NCI-H1105 (cell line): ENCODE results near the gene SLC22A31.
A peak's percentile ranks its signal among the peaks of the same experiment; 100 is the strongest.
"Not testable (repeated sequence)": the region's sequence is repeated elsewhere in the genome, so short reads cannot be mapped to it uniquely, and the experiment has no call there.

Experiments used
- DNase-seq: peaks from one replicate; lab custom pipeline; 2025; lab: John Stamatoyannopoulos, UW

The SLC22A31 gene

DNA sequence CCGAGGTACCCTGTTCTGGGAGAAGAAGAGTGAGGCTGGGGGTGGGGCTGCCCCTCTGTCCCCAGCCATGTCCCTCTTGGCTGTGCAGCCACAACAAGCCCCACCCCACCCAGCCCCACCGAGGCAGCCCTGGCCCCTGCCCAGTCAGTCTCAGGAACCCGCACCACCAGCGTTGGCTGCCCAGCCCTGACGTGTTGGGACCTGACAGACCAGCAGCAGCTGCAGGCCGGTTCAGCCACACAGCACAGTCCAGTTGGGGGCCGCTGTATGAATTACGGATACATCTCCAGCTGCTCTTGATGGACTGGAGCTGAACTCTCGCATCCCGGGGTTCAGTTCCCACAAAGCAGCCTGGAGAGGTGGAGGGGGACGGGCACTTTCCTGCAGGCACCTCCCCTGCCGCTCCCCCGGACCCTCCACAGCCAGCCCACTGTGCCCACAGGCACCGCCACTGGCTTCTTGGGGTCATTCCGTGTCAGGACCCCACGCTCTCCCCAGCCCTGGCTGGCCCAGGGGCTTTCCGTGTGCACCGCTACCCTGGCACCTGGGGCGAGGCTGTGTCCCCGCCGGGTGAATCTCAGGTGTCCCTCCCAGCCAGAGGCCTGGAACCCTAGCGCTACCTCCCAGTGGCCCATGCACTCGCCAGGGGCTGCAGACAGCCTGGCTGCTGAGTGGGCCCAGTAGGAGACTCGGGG is 21.7 kb downstream of the SLC22A31 start:
- DNase-seq: no peak

DNA sequence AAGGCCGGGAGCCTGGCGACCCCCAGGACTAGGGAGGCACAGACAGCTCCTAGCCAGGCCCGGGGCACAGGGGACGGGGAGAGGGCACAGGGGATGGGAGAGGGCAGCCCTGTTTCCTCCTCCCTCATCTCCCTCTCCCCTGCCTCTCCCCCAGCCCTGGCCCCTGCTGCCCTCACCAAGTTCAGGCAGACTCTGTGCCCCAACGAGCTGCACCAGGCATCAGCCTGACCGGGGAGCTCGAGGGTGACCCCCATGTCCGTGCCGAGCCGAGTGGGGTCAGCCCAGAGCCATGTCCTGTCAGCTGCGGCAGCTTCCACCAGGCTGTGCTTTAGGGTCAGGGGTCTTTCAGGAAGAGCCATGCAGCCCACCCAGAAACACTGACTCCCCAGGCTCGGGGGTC is 22.8 kb downstream of the SLC22A31 start:
- no peak for DNase-seq

DNA sequence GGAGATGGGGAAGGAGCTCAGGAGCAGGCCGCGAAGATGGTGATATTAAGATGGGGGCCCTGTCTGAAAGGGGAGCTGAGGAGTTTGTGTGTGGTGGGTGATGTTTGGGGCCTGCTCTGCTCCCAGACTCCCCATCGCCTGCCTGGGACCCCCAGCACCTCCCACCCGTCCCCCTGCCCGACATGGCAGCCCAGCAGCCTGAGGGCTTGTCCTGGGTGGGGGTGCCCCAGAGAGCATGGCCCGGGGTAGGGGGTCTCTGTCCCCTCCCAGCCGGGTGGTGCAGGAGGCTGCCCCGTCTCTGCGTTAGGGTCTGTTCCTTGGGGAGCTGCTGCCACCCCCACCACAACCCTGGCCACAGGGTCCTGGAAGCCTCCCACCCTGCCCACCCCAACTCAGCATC is 23.6 kb downstream of the SLC22A31 start:
- DNase-seq: no peak

DNA sequence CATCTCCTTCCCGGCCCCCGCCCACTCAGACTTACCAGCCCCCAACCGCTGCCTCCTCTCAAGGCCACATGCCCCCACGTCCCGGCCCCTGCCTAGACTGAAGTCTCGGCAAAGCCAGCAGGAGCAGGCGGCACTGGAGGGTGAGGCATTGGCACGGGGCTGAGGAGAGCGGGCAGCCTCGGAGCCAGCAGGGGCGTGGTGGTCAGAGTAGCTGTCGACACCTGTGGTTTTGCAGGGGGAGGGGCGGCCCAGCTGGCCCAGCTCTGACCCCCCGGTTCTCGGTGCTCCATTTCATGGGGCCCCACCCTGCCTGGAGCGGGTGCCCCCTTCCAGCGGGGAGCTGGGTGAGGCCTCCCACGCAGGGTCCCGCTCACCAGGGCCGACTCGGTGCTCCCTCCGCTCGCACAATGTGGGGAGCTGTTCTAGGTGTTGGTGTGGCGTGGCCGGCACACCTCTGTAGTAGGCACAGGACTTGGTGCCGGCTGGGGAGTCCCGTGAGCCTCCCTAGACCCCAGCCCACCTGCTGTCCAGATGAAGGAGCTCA is 24.1 kb downstream of the SLC22A31 start:
- DNase-seq: no peak

DNA sequence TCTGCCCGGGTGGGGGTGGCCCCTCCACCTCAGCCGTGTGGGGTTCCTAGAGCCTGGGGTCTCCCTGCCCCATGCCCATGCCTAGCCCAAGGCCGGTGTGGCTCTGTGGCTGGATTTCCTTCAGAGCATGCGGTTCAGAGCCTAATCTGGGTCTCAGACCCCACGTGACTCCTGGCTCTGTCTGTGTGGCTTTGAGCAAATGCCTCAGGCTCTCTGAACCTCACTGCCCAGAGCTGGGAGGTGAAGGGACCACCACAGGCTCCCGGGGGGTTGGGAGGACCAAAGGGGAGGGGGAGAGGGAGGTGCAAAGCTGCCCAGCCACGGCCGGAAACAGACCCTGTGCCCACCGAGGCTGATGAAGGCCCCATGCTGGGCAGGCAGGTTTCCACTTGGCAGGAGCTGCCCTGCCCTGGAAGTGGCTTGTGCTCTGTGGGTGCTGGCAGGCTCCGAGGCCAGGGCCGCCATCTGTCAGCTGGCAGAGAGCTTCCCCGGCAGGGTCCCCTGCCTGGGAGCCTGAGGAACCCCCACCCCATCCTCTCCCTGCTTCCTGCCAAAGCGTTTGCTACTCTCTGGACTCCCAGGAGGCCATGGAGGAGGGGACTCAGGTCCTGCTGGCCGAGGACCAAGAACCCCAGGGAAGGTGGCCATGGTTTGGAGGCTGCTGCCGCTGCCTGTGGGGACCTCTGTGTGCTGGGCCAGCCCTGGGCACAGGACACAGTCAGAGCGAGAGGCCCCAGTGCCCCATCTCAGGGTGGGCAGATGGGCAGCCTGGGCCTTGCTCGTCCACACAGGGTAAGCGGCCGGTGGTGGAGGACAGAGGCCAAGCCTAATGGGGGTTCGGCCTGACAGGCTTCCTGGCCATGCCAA is 24.8 kb downstream of the SLC22A31 start:
- no peak for DNase-seq

DNA sequence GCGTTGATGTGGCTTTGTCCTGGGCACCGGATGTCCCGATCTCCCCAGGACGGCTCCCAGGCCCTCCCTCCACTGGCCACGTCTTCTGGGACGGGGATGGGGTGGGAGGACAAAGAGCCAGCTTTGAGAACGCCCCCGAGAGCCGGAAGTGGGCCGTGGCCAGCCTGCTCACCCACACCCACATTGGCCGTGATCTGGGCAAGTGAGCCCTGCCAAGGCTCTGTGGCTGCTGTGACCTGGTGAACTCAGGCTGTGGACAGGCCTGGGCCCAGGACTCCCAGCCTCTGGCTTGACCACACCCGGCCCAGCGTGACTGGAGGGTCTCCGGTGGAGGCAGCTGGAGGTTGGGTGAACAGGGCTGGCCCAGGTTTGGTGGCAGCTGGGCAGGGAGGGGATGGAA is 25.5 kb downstream of the SLC22A31 start:
- DNase-seq: no peak

DNA sequence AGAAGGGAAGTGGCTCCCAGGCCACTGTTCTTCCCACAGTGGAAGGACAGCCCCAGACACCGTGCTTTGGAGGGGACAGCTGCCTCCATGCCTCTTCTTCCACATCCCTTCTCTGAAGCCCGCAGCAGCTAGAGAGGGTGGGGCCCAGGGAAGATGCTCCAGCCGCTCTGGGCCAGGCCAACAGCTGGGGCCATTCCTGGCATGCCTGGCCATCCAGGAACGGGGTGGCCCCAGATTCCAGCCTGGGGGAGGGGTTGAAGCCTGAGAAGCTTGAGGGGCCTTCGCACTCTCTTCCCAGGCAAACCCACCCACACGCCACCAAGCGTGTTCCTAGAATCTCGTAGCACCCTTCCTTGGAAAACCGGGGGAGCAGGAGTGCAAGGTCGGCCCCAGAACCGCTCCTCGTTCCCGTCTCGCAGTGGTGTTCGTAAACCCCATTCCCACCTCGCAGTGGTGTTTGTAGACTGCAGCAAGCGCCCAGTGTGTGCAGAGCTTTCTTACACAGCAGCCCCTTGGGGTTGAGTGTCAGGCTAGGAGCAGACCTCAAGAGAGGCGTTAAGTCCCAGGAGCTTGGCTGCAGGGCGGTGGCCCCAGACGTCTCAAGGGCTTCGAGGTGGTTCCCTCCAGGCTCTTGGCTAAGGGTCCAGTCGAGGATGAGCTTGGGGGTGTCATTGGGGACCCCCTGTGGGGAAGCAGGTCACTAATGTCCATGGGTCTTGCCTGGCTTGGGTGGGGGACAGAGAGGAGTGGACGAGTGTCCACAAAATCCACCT is 26.1 kb downstream of the SLC22A31 start:
- DNase-seq: no peak

DNA sequence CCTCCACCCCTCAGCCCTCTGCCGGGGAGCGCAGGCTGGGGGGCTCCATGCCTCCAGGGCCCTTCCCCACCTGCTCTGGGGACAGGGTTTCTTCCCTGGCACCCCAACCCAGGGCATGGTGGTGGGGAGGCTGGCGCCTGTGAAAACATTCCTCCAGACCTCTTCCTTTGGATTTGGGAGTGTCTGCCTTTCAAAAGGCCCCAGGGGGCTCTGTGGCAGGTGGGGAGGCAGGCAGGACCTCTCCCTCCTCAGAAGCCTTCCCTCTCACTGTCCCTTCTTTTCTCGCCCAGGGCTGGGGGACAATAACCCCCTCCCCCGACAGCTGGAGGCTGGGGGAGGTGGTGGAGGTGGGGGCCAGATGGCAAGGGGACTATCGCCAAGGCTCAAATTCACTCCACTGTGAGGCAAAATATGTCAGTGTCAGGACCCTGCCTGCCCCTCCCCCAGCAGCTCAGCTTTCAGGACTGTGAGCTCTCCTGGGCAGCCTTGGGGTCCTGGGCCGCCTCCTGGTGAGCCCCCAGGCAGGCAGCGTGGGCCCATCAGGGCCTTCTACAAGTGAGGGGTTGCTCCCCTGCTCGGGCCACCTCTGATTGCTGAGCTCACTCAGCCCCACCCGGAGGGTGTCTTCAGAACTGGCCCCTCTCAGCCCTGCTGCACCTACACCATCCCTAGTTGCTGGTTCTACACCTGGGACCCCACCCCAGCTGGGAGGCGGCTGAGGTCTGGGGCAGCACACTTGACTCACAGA is 27.0 kb downstream of the SLC22A31 start:
- DNase-seq: no peak

DNA sequence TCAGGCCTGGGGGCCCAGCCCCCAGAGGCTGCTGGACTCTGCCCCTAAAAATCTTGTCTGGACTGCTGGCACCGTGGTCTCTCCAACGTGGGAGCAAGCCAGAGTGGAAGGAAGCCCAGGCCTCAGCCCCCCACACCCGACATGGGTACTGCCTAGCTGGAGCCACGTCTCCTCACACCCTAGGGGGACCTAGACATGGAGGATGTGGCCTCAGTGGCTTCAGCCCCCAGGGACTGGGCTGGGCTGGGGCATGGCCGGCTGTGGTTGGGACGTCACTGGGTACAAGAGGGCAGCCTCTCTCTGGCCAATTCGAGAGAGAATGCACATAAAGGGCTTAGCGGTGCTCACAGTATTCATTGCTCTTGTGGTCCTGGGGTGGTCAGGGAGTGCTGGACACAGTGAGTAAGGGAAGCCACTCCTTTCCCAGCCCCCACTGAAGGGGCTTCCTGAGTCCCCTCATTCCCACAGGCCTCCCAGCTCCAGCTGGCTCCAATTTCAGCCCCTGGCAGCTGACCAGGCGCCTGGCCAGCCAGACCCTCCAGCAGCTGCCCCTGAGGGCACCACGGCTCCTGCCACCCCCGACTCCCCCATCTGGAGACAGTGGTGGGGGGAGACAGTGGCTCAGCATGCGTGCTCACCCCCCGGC is 27.7 kb downstream of the SLC22A31 start:
- no peak for DNase-seq

DNA sequence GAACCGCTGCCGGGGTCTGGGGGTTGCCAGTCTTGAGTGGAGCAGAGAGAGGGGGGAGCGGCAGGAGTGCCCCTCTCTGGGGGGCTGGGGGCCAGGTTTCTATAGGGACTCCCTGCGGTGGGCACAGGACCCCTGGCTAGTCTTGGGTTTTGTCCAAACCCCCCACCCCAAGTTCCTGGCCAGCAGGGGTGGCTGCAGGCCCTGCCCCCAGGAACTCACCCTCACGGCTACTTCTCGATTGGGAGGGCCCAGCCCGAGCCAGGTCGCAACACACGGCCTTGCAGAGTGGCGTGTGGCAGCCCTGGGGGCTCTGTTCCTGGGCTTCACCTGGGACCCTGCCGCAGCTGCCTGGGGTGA is 28.2 kb downstream of the SLC22A31 start:
- no peak for DNase-seq

DNA sequence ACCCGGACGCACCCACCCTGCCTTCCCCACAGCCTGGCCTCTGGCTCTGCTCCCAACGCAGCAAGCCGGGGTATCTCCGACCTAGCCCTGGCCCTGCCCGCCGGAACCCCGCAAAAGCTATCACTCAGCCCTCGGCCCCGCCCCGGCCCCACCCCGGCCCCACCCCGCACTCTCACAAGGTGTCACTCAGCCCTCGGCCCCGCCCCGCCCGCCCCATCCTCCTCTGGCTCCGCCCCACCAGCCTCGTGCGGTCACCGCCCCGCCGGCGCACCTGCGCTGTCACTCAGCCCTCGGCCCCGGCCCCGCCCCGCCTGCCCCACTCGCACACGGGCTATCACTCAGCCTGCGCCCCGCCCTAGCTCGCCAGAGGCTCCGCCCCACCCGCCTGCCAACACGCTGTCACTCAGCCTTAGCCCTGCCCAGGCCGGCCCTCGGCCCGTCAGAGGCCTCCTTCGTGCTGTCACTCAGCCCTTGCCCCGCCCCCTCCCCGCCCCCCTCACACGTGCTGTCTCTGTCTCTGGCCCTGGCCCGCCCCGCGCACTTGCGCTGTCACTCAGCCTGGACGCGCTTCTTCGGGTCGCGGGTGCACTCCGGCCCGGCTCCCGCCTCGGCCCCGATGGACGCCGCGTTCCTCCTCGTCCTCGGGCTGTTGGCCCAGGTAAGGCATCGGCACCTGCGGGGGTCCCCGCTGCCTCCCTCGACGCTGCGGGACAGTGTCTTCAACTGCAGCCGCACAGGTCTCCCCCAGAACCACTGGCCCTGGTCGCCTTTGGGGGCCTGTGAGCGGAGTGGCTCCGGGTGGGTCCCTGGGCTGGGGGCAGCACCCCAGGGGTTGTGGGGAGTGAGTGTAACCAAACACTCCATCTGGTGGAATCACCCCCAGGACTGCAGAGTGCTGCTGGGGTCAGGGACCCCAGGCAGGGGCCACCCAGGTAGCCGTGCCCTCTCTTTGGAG is 28.8 kb downstream of the SLC22A31 start, which contains the start of gene CDH15:
CDH15 (plus strand) TSS at position 533 of the 955 bp plus-strand sequence; CDS start at position 617, 84 bp downstream.
- peak; percentile 79 for DNase-seq

DNA sequence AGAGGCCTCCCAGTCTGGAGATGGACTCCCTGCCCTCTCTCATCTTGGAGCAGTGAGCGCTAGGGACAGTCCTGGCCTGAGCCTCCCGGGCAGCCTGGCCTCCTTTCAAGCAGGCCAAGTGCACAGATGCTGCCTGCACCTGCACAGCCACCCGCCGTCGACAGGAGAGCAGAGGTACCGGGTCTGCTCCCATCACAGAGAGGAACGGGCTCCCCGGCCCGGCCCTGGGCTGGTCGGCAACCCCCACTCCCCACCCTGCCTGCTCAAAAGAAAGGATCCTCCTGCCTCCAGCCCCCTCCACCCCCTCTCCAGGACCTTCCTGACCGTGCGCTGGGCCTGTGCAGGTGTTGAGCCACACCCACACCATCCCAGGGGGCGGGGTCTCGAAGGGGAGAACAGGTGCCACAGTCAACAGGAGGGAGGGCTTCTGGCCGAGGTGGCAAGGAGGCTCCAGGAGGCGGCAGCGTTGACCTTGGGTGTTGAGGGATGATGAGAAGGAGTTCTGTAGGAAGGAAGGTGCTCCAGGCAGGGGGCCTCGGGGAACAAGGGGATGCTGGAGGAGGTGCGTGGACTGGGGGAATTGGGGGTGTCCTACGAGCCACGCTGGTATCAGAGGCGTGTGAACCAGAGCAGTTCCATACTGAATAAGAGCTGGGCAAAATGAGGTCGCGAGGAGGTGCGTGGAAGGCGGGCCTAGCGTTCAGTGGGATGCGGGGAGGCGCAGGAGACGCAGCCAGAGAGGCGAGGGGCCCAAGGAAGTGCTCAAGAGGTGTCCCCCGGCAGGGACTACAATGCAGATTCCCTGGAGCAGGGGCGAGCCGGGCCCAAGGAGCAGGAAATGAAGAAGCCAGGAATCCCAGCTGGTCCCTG is 29.8 kb downstream of the SLC22A31 start:
- peak; percentile 19 for DNase-seq

DNA sequence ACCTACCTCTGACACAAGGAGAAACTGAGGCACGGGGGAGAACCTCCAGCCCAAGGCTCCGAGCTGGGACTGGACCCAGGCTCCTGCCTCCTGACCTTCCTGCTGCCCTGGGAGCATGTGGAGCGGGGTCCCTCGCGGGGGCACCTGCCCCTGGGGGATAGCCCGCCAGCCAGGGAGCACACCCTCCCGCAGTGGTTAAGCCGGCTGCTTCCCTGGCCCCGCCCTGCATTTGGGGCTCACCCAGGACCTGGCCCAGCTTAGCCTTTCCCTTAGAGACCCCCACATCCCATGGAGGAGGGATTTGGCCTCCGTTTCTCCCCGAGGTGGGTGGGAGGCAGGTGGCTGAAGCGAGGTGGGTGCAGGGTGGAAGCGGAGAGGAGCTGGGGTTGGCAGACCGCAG is 30.6 kb downstream of the SLC22A31 start:
- DNase-seq: no peak

DNA sequence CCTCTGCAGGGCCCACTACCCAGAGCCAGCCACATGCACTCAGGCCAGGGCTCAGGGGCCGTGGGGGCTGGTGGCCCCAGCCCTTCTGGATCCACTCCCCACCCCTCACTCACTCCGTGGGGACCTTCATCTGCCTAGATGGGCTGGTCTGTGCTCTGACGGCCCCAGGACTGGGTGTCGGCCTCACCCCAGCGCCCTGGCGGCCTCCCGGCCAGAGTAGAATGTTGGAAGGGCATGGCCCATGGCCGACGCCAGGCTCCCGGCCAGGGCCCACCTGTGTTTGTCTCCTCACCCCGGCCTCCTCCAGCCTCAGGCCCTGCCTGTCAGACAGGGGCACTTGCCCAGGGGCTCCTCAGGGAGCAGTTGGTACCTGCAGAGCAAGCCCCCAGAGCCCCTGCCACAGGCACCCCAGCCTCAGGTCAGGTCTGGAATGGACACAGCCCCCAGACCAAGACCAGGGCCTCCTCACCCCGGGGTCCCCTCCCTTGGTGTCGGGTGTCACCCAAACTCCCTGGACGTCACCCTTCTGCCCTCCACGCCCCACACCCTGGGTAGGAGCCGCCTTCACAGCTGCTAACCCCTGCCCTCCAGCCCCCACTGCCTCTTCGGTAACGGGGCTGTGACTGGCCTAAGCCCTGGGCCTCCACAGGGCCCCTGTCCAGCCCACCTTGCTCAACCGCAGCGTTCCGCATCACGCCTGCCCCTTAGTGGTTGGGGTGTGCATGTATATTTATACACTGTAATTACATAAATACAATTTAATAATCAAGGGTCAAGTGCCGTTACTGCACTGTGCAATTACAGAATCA is 31.8 kb downstream of the SLC22A31 start:
- DNase-seq: no peak

DNA sequence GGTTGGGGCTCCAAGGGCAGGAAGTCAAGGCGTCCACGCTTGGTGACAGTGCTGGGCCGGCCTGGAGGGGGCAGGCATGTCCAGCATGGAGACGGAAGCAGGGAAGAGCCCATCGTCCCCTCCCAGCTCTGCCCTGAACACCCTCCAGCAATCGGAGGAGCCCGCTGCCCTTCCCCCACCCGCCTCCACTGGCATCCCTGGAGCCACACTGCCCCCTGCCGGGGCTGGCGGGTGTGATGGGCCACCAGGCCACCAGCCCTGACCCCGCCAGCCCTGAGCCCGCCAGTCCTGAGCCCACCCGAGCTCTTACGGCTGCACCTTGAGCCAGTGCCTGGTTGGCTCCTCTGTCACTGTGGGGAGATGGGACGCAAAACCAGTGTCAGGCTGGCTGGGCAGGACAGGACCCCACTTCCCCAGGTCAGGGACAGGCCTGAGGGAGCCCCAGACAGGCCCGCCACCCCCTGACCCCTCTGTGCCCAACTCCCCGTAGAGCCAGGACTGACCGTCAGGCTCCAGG is 32.9 kb downstream of the SLC22A31 start:
- peak; percentile 12 for DNase-seq

DNA sequence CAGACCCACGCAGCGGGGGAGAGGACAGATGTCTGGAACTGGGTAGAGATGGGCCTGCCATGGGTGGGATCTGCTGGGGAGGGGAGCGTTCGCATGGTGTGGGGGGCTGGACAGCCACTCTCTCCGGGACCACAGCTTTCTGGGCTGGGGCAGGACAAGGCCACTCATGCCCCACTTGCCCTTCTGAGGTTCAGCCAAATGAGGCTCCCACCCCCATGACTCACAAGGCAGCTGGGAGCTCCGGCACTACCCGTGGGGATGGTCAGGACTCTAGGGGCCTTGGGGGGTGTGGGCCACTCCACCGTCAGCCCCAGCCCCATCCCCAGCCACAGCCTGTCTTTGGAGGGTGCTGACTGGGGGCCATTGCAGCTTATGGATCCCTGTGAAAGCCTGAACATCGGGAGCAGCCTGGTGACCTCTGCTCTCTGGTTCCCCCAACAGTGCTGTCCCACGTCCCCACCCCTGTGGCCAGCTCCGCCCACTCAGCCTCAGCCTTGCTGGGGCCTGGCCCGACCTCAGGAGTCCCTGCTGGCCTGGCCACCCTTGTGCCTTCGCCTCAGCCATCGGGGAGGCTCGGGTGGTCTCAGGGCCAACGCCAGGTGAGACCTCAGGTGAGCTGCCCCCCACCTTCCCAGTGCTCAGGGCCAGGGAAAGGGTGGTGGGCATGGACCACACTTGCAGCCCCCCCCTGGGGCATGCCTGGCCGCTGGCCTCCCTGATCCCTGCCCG is 33.5 kb downstream of the SLC22A31 start:
- no peak for DNase-seq

DNA sequence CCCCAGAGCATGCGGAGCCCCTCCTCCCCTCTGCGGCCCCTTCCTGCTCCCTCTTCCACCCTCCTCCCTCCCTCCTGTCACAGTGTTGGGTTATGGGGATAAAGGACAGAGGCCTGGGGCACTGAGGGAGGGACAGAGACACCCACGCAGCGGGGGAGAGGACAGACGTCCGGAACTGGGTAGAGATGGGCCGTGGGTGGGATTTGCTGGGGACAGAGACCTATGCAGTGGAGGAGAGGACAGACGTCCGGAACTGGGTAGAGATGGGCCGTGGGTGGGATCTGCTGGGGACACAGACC is 34.7 kb downstream of the SLC22A31 start:
- not testable (repeated sequence) for DNase-seq
